ENCODE results near the gene ZNF311. TPM values are rescaled to one million over a fixed set of nuclear protein-coding genes. Genes with fewer than 3 reads are reported as not detected.
A peak's percentile ranks its signal among the peaks of the same experiment; 100 is the strongest.

ZNF311 gene
- total RNA-seq (ENCODE audit: low replicate concordance), result 1.3 and 2.5 TPM in 2 replicates

DNA sequence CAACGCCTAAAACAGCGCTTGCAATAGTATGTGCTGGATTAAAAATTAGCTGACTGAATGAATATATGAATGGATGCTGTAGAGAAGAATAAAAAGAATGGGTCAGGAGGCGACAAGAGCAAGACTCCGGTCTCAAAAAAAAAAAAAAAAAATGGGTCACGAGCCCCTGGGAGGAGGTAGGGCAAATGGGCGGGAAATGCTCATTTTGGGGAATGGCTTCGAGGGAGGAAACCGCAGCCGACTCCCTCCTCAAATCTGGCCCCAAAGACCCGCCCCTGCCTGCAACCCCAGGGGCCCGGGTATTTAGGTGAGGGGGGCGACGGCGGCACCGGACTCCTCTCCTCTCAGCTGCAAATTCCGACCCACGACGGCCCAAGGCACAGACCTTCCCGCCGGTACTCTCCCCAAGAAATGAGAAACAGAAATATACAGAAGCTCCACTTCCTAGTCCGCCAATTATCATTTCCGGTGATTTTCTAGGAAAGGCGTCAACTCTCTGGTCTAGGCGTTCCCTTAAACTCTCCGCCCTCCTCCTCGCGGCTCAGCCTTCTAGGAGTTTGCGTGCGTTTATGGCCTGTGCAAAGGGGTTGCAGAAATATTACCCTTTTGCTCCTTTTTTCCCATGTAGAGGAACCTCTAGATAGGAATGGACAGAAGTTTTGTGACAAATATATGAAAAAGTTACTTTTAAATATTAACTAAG lies at the start of gene ZNF311:
TSS of gene ZNF311 (minus strand) at position 133 of the 703 bp plus-strand sequence. CDS start 1,361 bp downstream, outside the sequence.
- TF ChIP-seq CTCF (IDR thresholded peaks at IDR 0.05; ENCODE audit: insufficient read depth, low read length), result no peak
- peak; percentile 64 for DNase-seq (ENCODE audit: low read depth)
- peak within 1 kb of the TSS; percentile 58 for H3K4me3 ChIP-seq (ENCODE audit: low read depth, low read length)

DNA sequence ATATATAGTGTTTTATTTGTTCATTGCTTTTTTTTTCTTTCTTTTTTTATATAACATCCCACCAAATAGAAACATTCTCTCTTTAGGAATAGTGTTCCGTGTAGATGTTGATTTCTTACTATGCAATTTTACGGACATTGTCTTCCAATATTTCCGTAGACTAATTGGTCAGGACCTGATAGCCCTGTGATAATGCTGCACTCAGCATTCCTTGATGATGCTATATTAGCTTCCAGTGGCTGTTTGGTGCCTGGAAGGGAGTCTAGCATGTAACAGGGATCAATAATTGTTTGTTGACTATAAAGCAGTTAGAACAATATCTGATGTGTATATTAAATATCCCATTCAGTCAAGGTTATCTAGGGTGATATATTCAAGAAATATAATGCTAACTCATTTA lies 46.6 kb upstream of the ZNF311 start:
- TF ChIP-seq CTCF (IDR thresholded peaks at IDR 0.05; ENCODE audit: insufficient read depth, low read length), result no peak
- H3K4me3 ChIP-seq (ENCODE audit: low read depth, low read length), result no peak overlapping the region
- no peak for DNase-seq (ENCODE audit: low read depth)

DNA sequence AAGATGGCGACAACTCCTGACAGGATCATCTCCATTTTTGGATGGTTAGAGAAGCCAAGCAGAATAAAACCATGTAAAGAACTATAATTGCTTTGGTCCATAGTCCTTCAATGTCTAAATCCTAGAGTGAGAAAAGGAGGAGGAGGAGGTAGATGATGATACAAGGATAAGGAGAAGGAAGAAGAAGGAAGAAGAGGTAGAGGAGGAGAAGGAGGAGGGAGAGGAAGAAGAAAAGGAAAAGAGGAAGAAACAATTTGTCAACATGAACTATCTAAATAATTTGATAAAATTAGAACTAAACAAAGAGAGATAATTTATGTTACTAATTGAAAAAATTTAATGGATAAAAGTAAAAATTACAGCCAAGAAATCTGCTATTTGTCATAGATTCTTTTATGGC lies 40.0 kb upstream of the ZNF311 start, which contains the start of gene OR2W1:
TSS of gene OR2W1 (minus strand) at position 101 of the 400 bp plus-strand sequence. CDS start at position 101, 0 bp downstream.
- no peak within 1 kb of the TSS for H3K4me3 ChIP-seq (ENCODE audit: low read depth, low read length)
- TF ChIP-seq CTCF (IDR thresholded peaks at IDR 0.05; ENCODE audit: insufficient read depth, low read length), result no peak
- no peak for DNase-seq (ENCODE audit: low read depth)

DNA sequence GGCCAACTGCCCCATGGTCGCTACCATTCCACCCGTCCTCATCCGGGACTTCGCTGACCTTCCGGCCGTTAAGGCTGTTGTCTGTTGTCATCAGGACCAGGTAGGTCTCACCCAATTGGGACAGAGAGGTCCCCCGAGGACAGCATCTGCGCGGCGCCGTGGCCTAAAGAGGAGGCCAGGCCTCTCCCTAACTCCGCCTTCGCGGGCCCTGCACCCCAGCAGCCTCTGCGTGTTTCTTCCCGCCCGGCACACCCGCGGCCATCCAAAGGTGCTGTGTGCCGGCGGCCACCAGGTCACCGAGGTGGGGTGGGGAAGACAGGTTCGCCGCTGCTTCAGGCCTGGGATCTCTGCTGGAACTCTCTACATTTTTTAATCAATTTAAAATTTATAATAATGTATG lies 30.8 kb upstream of the ZNF311 start:
- no peak overlapping the region for H3K4me3 ChIP-seq (ENCODE audit: low read depth, low read length)
- no peak for TF ChIP-seq CTCF (IDR thresholded peaks at IDR 0.05; ENCODE audit: insufficient read depth, low read length)
- no peak for DNase-seq (ENCODE audit: low read depth)

- H3K4me3 ChIP-seq (ENCODE audit: low read depth, low read length), result no peak overlapping the region
- no peak for TF ChIP-seq CTCF (IDR thresholded peaks at IDR 0.05; ENCODE audit: insufficient read depth, low read length)
- DNase-seq (ENCODE audit: low read depth), result no peak
Observed at GRCh38 chr6:29028821-29029220, 23.7 kb upstream of the ZNF311 start.

DNA sequence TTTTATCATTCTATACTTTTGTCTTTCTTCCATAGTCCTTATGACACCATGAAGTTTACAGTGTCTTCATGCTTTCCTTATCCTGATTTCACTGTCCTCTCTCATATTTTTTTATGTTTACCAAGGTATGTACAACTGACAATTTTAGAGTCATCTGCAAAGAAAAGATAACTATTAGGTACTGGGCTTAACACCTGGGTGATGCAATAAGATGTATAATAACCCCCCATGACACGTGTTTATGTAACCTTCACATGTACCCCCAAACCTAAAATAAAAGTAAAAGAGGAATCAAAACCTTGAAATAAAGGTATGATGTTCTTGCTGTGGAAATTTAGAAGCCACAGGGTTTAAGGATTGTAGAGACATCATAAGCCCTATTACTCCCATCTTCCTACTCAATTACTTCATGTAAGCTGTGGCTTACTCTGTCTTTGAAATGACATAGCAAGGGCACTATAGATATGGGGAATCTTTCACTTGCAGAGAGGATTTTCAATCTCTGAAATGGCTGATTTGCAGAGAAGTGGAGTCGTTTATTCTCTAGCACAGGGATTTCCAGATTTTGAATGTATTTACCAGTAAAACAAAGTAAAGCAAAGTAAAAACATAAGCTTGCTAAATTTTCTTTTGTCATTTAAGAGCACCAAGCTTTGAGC lies 20.9 kb upstream of the ZNF311 start:
- no peak for DNase-seq (ENCODE audit: low read depth)
- no peak overlapping the region for H3K4me3 ChIP-seq (ENCODE audit: low read depth, low read length)
- TF ChIP-seq CTCF (IDR thresholded peaks at IDR 0.05; ENCODE audit: insufficient read depth, low read length), result no peak
